K562 (cell line): ENCODE results near the gene ZSWIM9. TPM values are rescaled to one million over a fixed set of nuclear protein-coding genes. Genes with fewer than 3 reads are reported as not detected.

Experiments used
- ARID1B ChIP-seq: fragments of 450-650 bp; IDR thresholded peaks from 2 replicates; pipeline ENCODE4 v1.6.1; 2016; ENCODE audit warnings: antibody characterized with exemption, mild to moderate bottlenecking, inconsistent platforms
- BRF1 ChIP-seq: IDR thresholded peaks from 3 replicates; pipeline ENCODE4 v1.6.1; 2011; ENCODE audit warnings: borderline replicate concordance, mild to moderate bottlenecking; ENCODE audit not compliant: insufficient read length; ENCODE audit errors: extremely low read depth
- CREM ChIP-seq: IDR thresholded peaks from 2 replicates; pipeline ENCODE4 v1.6.1; 2014; ENCODE audit warnings: antibody characterized with exemption, low read depth
- DPF2 ChIP-seq: fragments of 450-650 bp; IDR thresholded peaks from 2 replicates; pipeline ENCODE4 v1.6.1; 2016
- ELF1 ChIP-seq: fragments of 200-800 bp; sonication (Bioruptor generic); IDR thresholded peaks from 2 replicates; pipeline ENCODE4 v1.6.1; 2016; ENCODE audit warnings: missing genetic modification characterization, missing compliant biosample characterization
- ERF ChIP-seq: fragments of 450-650 bp; formaldehyde crosslinking; IDR thresholded peaks from 2 replicates; pipeline ENCODE4 v1.4.0; 2020; ENCODE audit warnings: mild to moderate bottlenecking, mixed read lengths
- FOS ChIP-seq: IDR thresholded peaks from 3 replicates; pipeline ENCODE4 v1.6.1; 2011; ENCODE audit not compliant: insufficient read length; ENCODE audit errors: extremely low read depth
- HMBOX1 ChIP-seq: sonication (generic); IDR thresholded peaks from 2 replicates; pipeline ENCODE4 v1.6.1; 2016
- ILF3 ChIP-seq: fragments of 450-650 bp; IDR thresholded peaks from 2 replicates; pipeline ENCODE4 v1.6.1; 2018; ENCODE audit warnings: antibody characterized with exemption, mild to moderate bottlenecking, moderate library complexity, borderline replicate concordance
- MYNN ChIP-seq, 2 experiments: sonication (generic); formaldehyde crosslinking in 1 of 2; IDR thresholded peaks; 2 replicates each; pipeline versions ENCODE4 v1.5.0 to v1.6.1; 2016 to 2020; ENCODE audit warnings: antibody characterized with exemption in 1 of 2, missing genetic modification reagents in 1 of 2
- NFE2 ChIP-seq: IDR thresholded peaks from 2 replicates; pipeline ENCODE4 v1.6.1; 2014; ENCODE audit warnings: antibody characterized with exemption, low read depth
- NFIX ChIP-seq: fragments of 250-450 bp; sonication (Bioruptor Pico); IDR thresholded peaks from 2 replicates; pipeline ENCODE4 v1.4.0; 2020; ENCODE audit warnings: low read depth, mild to moderate bottlenecking, moderate library complexity
- NR2F6 ChIP-seq: fragments of 450-650 bp; formaldehyde crosslinking; IDR thresholded peaks from 2 replicates; pipeline ENCODE4 v1.4.0; 2020; ENCODE audit warnings: mild to moderate bottlenecking
- NR3C1 ChIP-seq: sonication (generic); formaldehyde crosslinking; IDR thresholded peaks from 2 replicates; pipeline ENCODE4 v1.8.1; 2022; ENCODE audit warnings: missing genetic modification reagents
- POLR2H ChIP-seq: IDR thresholded peaks from 2 replicates; pipeline ENCODE4 v1.6.1; 2016; ENCODE audit warnings: missing genetic modification characterization, low read depth, mild to moderate bottlenecking, control low read depth, missing compliant biosample characterization, moderate library complexity
- POLR3A ChIP-seq: IDR thresholded peaks from 2 replicates; pipeline ENCODE4 v1.6.1; 2011; ENCODE audit warnings: borderline replicate concordance, mild to moderate bottlenecking, moderate library complexity; ENCODE audit not compliant: insufficient read length, insufficient read depth; ENCODE audit errors: extremely low read depth
- POLR3G ChIP-seq: IDR thresholded peaks from 2 replicates; pipeline ENCODE4 v1.6.1; 2011; ENCODE audit not compliant: insufficient read length, insufficient replicate concordance; ENCODE audit errors: extremely low read depth
- PRPF4 ChIP-seq: fragments of 200-400 bp; formaldehyde crosslinking; IDR thresholded peaks from one replicate; pipeline ENCODE4 v1.6.1; 2017; ENCODE audit warnings: low read length, low read depth, mild to moderate bottlenecking; ENCODE audit not compliant: insufficient read depth, poor library complexity, severe bottlenecking
- RCOR1 ChIP-seq, 2 experiments: IDR thresholded peaks; 2 replicates each; pipeline ENCODE4 v1.6.1; 2012; ENCODE audit warnings: low read depth in 2 of 2, low read length in 2 of 2, borderline replicate concordance in 1 of 2, improper control_type of control experiment in 1 of 2
- STAT5B ChIP-seq: fragments of 250-450 bp; sonication (Bioruptor Pico); IDR thresholded peaks from 2 replicates; pipeline ENCODE4 v1.8.0; 2021; ENCODE audit warnings: mild to moderate bottlenecking, inconsistent platforms
- ZNF398 ChIP-seq: fragments of 250-450 bp; sonication (Bioruptor Pico); IDR thresholded peaks from 2 replicates; pipeline ENCODE4 v1.8.0; 2021; ENCODE audit warnings: moderate library complexity, mild to moderate bottlenecking, inconsistent platforms
- ZNF655 ChIP-seq: fragments of 250-450 bp; sonication (Bioruptor Pico); IDR thresholded peaks from 2 replicates; pipeline ENCODE4 v1.5.0; 2021
- ZNF778 ChIP-seq: fragments of 450-650 bp; formaldehyde crosslinking; IDR thresholded peaks from 2 replicates; pipeline ENCODE4 v1.4.0; 2020; ENCODE audit warnings: mild to moderate bottlenecking, moderate library complexity
- ZZZ3 ChIP-seq: fragments of 450-650 bp; IDR thresholded peaks from 2 replicates; pipeline ENCODE4 v1.6.1; 2016; ENCODE audit warnings: antibody characterized with exemption, mild to moderate bottlenecking, moderate library complexity
- polyA plus RNA-seq, 8 experiments: library from polyadenylated mRNA; depleted of rRNA in 4 of 8; stranded (reverse) in 5 of 8; unstranded in 3 of 8; fragments of >200 nt; fragmentation: Nextera tagmentation in 2 of 8; fragmentation: Illumina TruSeq in 1 of 8; extraction: Ambion mirVana in 2 of 8; extraction: Trizol in 1 of 8; gene quantifications; 2 replicates each; pipeline versions ENCODE4 v1.2.1 to v1.2.3, GENCODE V29; 2011 to 2014; ENCODE audit warnings: inconsistent platforms in 1 of 8, missing spikeins in 1 of 8
- total RNA-seq, 7 experiments: library from RNA; depleted of rRNA in 6 of 7; stranded (reverse); fragments of >200 nt in 6 of 7; fragmentation: Illumina TruSeq in 2 of 7; extraction: Trizol in 2 of 7; gene quantifications; 2 replicates each; pipeline versions ENCODE4 v1.2.1 to v1.2.3, GENCODE V29; 2011 to 2021; ENCODE audit warnings: low replicate concordance in 1 of 7

ZSWIM9 gene
- total and polyA plus RNA-seq, 9 of the 15 experiments (the other 6 are each of a cell fraction or from before 2014, with no cell fraction given) = 0.04 to 1.4 (median 0.34) TPM; not detected in 1

GRCh38 chr19:48190288-48190884 is 19.9 kb downstream of the ZSWIM9 start (continued):
- 0 out of 2 replicates have a peak, but pooled peaks have one; percentile 24 for TF ChIP-seq MYNN (IDR thresholded peaks at IDR 0.05)
- TF ChIP-seq MYNN (CRISPR knock-in tag; IDR thresholded peaks at IDR 0.05) = no peak
- peak in 1 of 2 experiments; percentile 75; a peak in 1 of 4 replicates for TF ChIP-seq RCOR1 (IDR thresholded peaks at IDR 0.05; ENCODE audit: borderline replicate concordance in 1 of 2, low read depth in 2 of 2, low read length in 2 of 2)
- no peak for TF ChIP-seq STAT5B (CRISPR knock-in tag)
- TF ChIP-seq CREM = peak; percentile 32; the same call in 1 of the 2 replicates
- TF ChIP-seq NFIX (CRISPR knock-in tag) = no peak
- TF ChIP-seq NFE2 = peak; percentile 62; the same call in 1 of the 2 replicates
- TF ChIP-seq POLR3G = no peak
- no peak for TF ChIP-seq ILF3
- TF ChIP-seq NR3C1 = no peak
- TF ChIP-seq POLR3A = no peak
- peak; percentile 86 for TF ChIP-seq FOS
- TF ChIP-seq ERF = no peak
- TF ChIP-seq NR2F6 = no peak
- TF ChIP-seq PRPF4 = no peak
- TF ChIP-seq HMBOX1 = no peak
- TF ChIP-seq ZNF778 (CRISPR knock-in tag) = no peak
- TF ChIP-seq DPF2 = 0 out of 2 replicates have a peak, but pooled peaks have one; percentile 36
- TF ChIP-seq ARID1B = no peak; the same call in 1 of the 2 replicates
- no peak for TF ChIP-seq ZNF398 (CRISPR knock-in tag)
- no peak for TF ChIP-seq POLR2H
- no peak for TF ChIP-seq BRF1
- TF ChIP-seq ZZZ3 = no peak
- TF ChIP-seq ELF1 = no peak
- TF ChIP-seq ZNF655 (CRISPR knock-in tag) = no peak
